ENCODE results near the gene TMEM205.
"Not testable (repeated sequence)": the region's sequence is repeated elsewhere in the genome, so short reads cannot be mapped to it uniquely, and the experiment has no call there.

The TMEM205 gene

GRCh38 chr19:11359421-11359820 is 13.4 kb upstream of the TMEM205 start:
- peaks cover 17% of the 10 kb centered on the region for H3K36me3 ChIP-seq (replicated peaks)

GRCh38 chr19:11356676-11357550 is 10.8 kb upstream of the TMEM205 start:
- TF ChIP-seq CTCF (IDR thresholded peaks at IDR 0.05; ENCODE audit: low read depth, low read length, missing control alignments), result no peak
- Histone ChIP-seq H3K36me3 (replicated peaks) (peaks cover 12% of the 10 kb centered on the region), H3K27ac (no peak overlapping the region), H3K4me3 (ENCODE audit: low read depth, low read length) (no peak overlapping the region), H3K27me3 (replicated peaks) (no peaks in the 10 kb centered on the region)
- in situ Hi-C loops (cut with HindIII; ENCODE audit: low pct_ligation_motif_present, low sequenced_read_pairs), result no loop called here
- no peak for DNase-seq

More at GRCh38 chr19:11359421-11359820, 13.4 kb upstream of the TMEM205 start:
- no peak for DNase-seq
- no peaks in the 10 kb centered on the region for H3K27me3 ChIP-seq (replicated peaks)
- H3K27ac ChIP-seq, result no peak overlapping the region
- no peak overlapping the region for H3K4me3 ChIP-seq (ENCODE audit: low read depth, low read length)
- in situ Hi-C loops (cut with HindIII; ENCODE audit: low pct_ligation_motif_present, low sequenced_read_pairs), result no loop called here
- TF ChIP-seq CTCF (IDR thresholded peaks at IDR 0.05; ENCODE audit: low read depth, low read length, missing control alignments), result no peak

GRCh38 chr19:11356074-11356397 is 10.0 kb upstream of the TMEM205 start:
- no peak for TF ChIP-seq CTCF (IDR thresholded peaks at IDR 0.05; ENCODE audit: low read depth, low read length, missing control alignments)
- Histone ChIP-seq H3K4me3 (ENCODE audit: low read depth, low read length) (peak overlapping the region; percentile 64), H3K27ac (no peak overlapping the region), H3K27me3 (replicated peaks) (no peaks in the 10 kb centered on the region), H3K36me3 (replicated peaks) (peaks cover 7% of the 10 kb centered on the region)
- DNase-seq, result no peak
- in situ Hi-C loops (cut with HindIII; ENCODE audit: low pct_ligation_motif_present, low sequenced_read_pairs), result no loop called here

- Histone ChIP-seq H3K27ac (no peak within 1 kb of the TSS), H3K27me3 (replicated peaks) (no peaks in the 10 kb centered on the region), H3K36me3 (replicated peaks) (peaks cover 6% of the 10 kb centered on the region), H3K4me3 (ENCODE audit: low read depth, low read length) (peak within 1 kb of the TSS; percentile 64)
- peak; percentile 92 for DNase-seq
- no peak for TF ChIP-seq CTCF (IDR thresholded peaks at IDR 0.05; ENCODE audit: low read depth, low read length, missing control alignments)
- in situ Hi-C loops (cut with HindIII; ENCODE audit: low pct_ligation_motif_present, low sequenced_read_pairs), result no loop called here
These were observed 9.3 kb upstream of the TMEM205 start, which contains the start of gene PLPPR2 for GRCh38 chr19:11355160-11356073. Gene PLPPR2 (plus strand): TSS chr19:11355432. CDS start chr19:11357674, 2,242 bp downstream.

GRCh38 chr19:11354102-11354501 is 8.0 kb upstream of the TMEM205 start:
- DNase-seq; H3K4me3 ChIP-seq (ENCODE audit: low read depth, low read length); H3K27ac ChIP-seq; in situ Hi-C loops (cut with HindIII; ENCODE audit: low pct_ligation_motif_present, low sequenced_read_pairs); H3K27me3 ChIP-seq (replicated peaks); H3K36me3 ChIP-seq (replicated peaks): not testable (repeated sequence)

- no peak for TF ChIP-seq CTCF (IDR thresholded peaks at IDR 0.05; ENCODE audit: low read depth, low read length, missing control alignments)
These were observed 3.1 kb upstream of the TMEM205 start for GRCh38 chr19:11349171-11349570.

More at GRCh38 chr19:11349171-11349570, 3.1 kb upstream of the TMEM205 start:
- H3K4me3 ChIP-seq (ENCODE audit: low read depth, low read length), result no peak overlapping the region
- H3K27ac ChIP-seq, result no peak overlapping the region
- in situ Hi-C loops (cut with HindIII; ENCODE audit: low pct_ligation_motif_present, low sequenced_read_pairs), result no loop called here
- H3K36me3 ChIP-seq (replicated peaks), result no peaks in the 10 kb centered on the region
- no peaks in the 10 kb centered on the region for H3K27me3 ChIP-seq (replicated peaks)
- no peak for DNase-seq

Data from brain microvascular endothelial cell (primary cell).